IPS DF 19.7 (cell line): Measurements from ENCODE around the gene TNS4.

Experiments used
- DNase-seq: peaks from one replicate; pipeline ENCODE4 v3.0.0-alpha.2; 2013; ENCODE audit warnings: low read depth, low spot score

Gene TNS4

DNA sequence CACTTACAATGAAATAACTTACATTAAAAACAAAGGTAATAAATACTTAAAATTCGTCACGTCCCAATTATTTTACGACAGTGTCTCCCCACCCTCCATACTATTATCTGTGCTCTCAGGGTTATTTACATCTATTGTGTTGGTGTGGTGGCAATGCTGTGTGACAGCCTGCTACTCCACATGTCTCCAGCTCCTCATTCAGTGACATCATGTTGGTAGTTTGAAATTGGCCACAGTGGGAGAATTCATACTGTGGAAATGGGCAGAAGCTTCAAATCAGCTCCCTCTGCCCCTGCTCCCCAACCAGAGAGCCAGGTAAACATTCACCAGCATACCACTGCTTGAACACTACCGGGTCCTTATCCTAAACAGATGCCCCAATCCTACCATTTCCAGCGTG lies 6.3 kb downstream of the TNS4 start:
- no peak for DNase-seq

DNA sequence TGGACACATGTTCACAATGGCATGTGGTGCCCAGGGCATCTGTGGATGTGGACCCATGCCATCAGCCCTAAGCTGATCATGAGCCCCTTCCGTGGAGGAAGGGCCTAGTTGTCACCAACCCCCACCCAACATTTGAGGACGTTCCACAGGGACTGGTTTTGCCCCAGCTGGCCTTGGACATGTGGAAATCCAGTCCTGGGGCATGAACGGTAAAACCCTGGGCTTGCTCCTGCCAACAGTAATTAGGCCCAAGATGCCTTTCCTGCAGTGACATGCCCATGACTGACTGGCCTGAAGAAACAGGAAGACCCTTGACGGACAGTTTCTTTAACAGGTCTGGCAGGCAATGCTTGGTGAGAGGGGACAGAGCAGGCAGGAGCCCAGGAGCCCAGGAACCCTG lies 7.7 kb downstream of the TNS4 start:
- DNase-seq = no peak

DNA sequence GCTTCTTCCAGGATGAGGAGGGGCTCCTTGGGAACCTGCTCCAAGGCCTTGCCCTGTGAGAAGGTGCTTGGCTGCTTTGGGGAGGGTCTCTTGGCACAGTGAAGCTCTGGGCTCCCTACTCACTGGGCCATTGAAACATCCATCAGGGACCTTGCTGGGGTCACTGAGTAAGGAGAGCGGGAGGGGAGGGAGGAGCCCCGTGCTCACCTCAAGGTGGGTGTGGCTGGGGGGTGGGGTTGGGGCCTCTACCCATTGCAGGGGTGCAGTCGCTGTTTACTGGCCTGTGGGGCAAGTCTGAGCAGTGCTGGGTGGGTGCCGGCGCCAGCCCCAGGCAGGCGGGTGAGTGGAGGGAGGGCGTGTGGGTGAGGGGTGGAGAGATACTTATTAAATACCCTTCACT lies 9.9 kb downstream of the TNS4 start:
- DNase-seq = no peak

GRCh38 chr17:40490982-40491381 lies 10.4 kb downstream of the TNS4 start:
- no peak for DNase-seq

DNA sequence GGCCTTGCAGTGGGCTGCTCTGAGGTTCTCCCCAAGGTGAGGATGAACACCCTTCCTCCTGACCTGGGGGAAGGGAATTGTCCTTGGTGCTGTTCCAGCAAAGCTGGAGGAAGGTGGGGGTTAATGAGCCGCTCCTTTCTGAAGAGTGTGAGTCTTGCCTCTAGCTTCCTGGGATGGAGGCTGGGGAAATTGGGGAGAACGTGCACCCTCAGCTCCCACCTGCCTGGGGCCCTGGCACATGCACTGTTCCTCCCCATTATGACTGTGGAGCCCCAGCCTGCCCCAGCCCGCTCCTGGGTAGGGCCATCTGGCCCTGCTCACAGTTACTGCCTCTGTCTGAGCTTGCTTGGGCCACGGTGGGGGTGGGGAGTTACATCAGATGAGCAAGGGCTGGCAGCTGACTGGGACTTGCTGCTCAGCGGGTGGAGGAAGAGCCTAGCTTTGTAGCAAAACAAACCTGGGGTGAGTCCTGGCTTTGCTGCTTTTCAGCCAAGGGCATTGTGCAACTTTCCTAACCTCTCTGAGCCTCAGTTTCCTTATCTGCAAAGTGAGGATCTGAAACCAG lies 11.1 kb downstream of the TNS4 start:
- DNase-seq = no peak

- DNase-seq = no peak
These were observed 13.9 kb downstream of the TNS4 start for GRCh38 chr17:40487371-40488020.

DNA sequence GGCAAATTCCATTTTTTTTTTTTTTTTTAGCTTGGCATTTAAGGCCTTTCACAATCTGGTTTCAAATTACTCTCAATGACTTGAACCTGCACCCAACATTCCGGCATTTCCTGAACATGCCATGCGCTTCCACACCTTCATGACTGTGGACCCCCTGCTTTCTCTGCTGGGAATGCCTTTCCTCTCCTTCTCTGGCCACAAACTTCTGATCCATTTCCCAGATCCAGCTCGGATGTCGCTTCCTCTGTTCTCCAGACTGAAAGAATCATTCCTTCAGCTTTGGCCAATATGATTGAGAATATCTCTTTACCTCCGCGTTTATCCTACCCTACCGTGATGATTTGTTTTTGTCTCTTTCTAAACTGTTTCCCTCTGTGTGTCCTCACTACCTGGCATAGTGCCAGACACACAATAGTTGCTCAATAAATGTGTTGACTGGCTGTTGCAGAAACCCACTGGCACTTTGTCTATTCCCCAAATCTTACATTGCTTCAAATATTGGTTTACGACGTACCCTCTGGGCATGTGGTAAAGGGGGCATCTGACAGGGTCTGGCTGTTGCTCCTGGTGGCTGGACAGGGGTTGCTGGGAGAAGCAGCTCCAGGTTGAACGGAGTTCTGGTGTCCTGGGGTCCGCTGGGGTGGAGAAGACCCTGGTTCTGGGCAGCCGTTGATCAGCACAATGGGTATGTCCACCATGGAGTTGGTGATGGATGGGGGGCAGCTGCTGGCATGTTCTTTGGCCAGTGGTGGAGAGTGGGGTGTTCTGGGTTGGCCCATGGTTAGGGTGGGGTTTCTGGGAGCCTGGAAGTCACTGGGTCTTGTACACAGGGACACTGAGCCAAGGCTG lies 14.7 kb downstream of the TNS4 start:
- DNase-seq = no peak

GRCh38 chr17:40485851-40486521 lies 15.4 kb downstream of the TNS4 start:
- no peak for DNase-seq

DNA sequence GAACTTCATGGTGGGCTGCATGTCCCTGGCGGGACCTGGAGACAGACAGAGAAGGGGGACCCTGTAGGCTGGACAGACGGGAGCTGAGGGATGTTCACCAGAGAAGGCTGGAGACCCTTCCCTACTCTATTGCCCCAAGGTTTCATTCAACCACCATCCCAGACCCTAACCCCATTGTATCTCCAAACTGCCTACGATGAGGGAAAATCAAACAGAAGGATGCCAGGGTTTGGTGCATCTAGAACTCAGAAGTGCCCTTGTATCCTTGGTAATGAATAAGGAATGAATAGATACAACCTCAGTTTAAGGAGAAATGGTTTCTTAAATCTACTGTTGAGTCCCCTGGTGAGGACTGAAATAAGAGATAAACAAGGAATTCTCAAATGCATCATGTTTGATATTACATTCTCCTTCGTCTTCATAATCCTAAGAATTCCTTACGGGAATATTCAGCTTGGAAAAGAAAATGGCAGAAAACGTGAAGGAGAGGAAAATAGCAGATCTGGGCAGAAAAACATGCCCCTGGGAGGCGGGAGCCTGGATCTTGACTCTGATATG lies 16.4 kb downstream of the TNS4 start:
- no peak for DNase-seq

- no peak for DNase-seq
These were observed 17.0 kb downstream of the TNS4 start for GRCh38 chr17:40484285-40484972.

DNA sequence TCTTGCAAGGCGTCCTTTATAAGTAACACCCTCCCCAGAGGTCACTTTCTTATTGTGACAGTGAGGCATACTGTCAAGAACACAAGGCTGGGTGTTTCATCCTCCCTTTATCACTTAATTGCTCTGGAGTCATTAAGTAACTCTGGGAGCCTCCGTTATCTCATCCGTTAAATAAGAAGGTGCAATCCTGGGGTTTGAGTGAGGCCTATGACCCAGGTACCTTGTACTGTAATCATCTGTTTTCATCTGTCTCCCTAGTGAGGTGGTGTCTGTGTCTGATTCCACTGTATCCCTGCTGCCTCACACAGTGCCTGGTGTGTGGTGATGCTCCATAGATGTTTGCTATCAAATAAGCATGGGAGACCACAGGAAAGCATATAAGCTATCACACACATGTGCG lies 17.7 kb downstream of the TNS4 start:
- no peak for DNase-seq

DNA sequence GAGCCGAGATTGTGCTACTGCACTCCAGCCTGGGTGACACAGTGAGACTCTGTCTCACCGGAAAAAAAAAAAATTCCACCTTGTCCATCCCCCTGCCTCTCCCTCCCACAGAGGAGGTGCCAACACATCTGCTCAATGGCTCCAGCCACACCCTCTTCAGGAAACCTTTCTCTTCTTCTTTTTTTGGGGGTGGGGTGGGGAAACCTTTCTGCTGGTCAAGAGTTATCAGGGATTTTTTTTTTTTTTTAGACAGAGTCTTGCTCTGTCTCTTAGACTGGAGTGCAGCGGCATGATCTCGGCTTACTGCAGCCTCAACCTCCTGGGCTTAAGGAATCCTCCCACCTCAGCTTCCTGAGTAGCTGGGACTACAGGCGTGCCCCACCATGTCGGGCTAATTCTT lies 18.7 kb downstream of the TNS4 start:
- no peak for DNase-seq

DNA sequence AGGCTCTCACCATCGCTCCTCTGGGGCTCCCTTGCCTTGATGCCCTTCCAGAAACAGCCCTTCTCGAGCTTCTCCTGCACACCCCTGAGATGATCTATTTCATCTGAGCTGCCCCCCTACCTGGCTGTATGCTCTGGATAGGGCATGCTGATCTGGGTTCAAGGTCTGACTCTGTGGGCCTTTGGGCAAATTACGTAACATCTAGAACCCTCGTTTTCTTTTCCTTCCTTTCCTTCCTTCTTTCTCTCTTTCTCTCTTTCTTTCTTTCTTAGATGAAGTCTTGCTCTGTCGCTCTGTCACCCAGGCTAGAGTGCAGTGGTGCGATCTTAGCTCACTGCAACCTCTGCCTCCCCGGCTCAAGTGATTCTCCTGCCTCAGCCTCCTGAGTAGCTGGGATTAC lies 20.3 kb downstream of the TNS4 start:
- no peak for DNase-seq

DNA sequence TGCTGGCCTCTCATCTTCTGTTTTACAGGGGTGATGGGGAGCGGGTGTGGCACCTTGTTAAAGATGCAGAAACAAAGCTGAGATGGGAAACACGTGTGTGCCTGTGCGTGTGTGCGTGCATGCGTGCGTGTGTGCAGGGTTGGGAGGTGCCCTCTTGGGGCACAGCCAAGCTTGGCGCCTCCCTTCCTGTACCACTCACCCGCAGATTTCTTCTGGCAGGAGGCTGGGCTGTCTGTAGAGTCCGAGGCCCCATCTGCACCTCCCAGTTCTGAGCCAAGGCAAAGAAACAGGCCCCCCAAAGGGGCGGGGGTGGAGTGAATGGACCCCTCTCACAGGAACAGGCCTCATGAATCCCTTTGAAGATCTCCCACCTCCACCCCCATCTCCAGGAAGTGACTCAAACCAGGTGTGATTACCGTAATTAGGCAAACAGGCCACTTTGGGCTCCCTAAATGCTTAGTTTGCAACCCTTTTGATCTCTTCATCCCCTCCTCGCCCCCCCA lies 20.9 kb downstream of the TNS4 start:
- no peak for DNase-seq

GRCh38 chr17:40479754-40480480 lies 21.5 kb downstream of the TNS4 start:
- no peak for DNase-seq

DNA sequence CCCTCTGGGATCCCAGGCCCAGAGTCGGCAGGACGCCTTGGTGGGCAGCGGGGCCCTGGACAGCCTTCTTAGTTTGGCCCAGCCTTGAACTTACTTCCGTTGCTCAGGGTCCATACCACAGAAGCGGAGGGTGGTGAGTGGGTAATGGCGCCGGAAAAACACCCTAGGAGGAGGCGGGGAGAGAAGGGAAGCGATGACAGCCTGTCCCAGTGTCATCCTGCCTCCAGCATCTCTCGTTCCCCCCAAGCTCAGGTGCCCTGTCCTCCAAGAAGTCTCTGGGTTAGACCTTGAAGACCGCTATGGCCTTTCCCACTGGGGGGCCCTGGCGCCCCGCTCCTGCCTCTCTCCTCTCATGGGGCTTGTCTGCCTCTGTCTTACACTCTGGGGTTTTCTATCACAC lies 22.9 kb downstream of the TNS4 start:
- no peak for DNase-seq

- DNase-seq = no peak
These were observed 23.6 kb downstream of the TNS4 start for GRCh38 chr17:40477796-40478195.

DNA sequence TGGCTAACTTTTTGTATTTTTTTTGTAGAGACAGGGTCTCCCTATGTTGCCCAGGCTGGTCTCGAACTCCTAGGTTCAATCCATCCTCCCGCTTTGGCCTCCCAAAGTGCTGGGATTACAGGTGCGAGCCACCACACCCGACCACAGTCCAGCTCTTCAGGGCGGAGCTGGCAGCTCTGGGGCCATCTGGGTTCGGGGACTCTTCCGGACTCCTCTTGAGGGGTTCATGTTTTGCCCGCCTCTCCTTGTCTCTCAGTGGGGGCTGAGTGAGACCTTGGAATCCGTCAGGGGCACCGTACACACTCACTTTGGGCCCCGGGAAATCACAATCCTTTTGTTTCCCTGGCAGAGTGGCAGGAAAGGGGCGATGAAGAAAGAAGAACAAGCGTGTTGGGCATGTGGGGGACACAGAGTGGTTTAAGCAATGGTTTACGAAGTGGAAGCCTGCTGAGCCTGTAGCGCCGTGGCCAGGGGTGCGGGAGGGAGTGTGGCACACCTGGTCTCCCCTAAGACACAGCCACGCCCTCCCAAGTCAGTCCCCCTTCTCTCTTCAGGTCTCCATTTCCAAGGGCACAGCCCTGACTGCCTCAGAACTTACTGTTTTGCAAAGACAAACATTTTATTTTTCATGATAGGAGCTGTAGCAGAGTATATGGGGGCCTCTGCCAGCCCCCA lies 26.1 kb downstream of the TNS4 start:
- DNase-seq = no peak

GRCh38 chr17:40474419-40475002 lies 26.9 kb downstream of the TNS4 start:
- DNase-seq = no peak
